ENCODE measurements around the gene HOXA2. TPM values are rescaled to one million over a fixed set of nuclear protein-coding genes. Genes with fewer than 3 reads are reported as not detected.

Gene HOXA2
- total and polyA plus RNA-seq, 2 of the 13 experiments (the other 11 are each of a cell fraction or from before 2014, with no cell fraction given), result 0.22 to 0.29 TPM

DNA sequence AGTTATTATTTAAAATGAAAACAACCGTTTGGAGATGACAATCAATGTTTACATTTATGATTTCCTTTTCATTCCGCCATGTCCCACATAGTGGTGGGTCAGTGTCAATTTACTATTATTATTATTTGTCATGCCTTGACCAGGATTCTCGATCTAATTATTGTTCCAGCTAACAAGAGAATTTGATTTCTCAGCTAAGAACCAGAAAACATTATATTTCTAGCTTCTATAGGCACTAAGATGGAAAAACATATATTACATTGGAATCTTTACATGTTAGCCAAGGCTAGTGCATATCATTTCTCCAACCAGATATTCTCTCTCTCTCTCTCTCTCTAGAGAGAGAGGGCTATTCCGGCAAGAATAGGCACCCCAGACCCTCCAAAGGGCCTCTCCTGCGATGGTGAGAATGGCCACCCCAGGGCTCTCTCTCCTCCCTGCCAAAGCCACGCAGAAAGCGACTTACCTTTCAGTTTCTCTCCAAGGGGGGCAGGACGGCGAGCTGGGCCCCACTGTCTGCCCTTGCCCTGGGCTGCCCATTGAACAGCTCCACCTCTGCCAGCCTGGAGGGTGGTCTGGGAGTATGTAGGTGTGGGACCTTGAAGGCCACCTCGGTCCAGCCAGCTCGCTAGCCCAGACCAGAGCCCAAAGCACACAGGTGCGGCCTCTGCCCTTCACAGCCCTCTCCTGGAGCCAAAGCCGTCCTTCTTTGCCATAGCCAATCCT, 47.5 kb upstream of the HOXA2 start (continued):
- no peak for TF ChIP-seq KIAA2018 (CRISPR knock-in tag; IDR thresholded peaks at IDR 0.05; ENCODE audit: borderline replicate concordance)
- TF ChIP-seq KMT2B (CRISPR knock-in tag; IDR thresholded peaks at IDR 0.05), result no peak
- TF ChIP-seq, protein P1, sequence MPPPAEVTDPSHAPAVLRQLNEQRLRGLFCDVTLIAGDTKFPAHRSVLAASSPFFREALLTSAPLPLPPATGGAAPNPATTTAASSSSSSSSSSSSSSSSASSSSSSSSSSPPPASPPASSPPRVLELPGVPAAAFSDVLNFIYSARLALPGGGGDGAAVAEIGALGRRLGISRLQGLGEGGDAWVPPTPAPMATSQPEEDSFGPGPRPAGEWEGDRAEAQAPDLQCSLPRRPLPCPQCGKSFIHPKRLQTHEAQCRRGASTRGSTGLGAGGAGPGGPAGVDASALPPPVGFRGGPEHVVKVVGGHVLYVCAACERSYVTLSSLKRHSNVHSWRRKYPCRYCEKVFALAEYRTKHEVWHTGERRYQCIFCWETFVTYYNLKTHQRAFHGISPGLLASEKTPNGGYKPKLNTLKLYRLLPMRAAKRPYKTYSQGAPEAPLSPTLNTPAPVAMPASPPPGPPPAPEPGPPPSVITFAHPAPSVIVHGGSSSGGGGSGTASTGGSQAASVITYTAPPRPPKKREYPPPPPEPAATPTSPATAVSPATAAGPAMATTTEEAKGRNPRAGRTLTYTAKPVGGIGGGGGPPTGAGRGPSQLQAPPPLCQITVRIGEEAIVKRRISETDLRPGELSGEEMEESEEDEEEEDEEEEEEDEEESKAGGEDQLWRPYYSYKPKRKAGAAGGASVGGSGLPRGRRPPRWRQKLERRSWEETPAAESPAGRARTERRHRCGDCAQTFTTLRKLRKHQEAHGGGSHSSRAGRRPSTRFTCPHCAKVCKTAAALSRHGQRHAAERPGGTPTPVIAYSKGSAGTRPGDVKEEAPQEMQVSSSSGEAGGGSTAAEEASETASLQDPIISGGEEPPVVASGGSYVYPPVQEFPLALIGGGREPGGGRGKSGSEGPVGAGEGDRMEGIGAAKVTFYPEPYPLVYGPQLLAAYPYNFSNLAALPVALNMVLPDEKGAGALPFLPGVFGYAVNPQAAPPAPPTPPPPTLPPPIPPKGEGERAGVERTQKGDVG (CRISPR knock-in tag; IDR thresholded peaks at IDR 0.05; ENCODE audit: borderline replicate concordance), result peak; percentile 12; the same call in 1 of the 2 replicates
- no peak for TF ChIP-seq MLLT10 (CRISPR knock-in tag; IDR thresholded peaks at IDR 0.05)
- TF ChIP-seq ZEB1 (IDR thresholded peaks at IDR 0.05; ENCODE audit: insufficient replicate concordance, low read depth), result no peak
- TF ChIP-seq, protein P2, sequence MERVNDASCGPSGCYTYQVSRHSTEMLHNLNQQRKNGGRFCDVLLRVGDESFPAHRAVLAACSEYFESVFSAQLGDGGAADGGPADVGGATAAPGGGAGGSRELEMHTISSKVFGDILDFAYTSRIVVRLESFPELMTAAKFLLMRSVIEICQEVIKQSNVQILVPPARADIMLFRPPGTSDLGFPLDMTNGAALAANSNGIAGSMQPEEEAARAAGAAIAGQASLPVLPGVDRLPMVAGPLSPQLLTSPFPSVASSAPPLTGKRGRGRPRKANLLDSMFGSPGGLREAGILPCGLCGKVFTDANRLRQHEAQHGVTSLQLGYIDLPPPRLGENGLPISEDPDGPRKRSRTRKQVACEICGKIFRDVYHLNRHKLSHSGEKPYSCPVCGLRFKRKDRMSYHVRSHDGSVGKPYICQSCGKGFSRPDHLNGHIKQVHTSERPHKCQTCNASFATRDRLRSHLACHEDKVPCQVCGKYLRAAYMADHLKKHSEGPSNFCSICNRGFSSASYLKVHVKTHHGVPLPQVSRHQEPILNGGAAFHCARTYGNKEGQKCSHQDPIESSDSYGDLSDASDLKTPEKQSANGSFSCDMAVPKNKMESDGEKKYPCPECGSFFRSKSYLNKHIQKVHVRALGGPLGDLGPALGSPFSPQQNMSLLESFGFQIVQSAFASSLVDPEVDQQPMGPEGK (CRISPR knock-in tag; IDR thresholded peaks at IDR 0.05), result 0 out of 2 replicates have a peak, but pooled peaks have one; percentile 3
- TF ChIP-seq ZBTB25 (CRISPR knock-in tag; IDR thresholded peaks at IDR 0.05), result no peak
- TF ChIP-seq RBFOX2 (IDR thresholded peaks at IDR 0.05; ENCODE audit: low read depth, low read length), result no peak
- no peak for TF ChIP-seq MBD4 (IDR thresholded peaks at IDR 0.05; ENCODE audit: borderline replicate concordance, low read length)
- no peak for TF ChIP-seq ZNF432 (CRISPR knock-in tag; IDR thresholded peaks at IDR 0.05; ENCODE audit: borderline replicate concordance)
- TF ChIP-seq ZNF83 (CRISPR knock-in tag; IDR thresholded peaks at IDR 0.05; ENCODE audit: borderline replicate concordance), result 0 out of 2 replicates have a peak, but pooled peaks have one; percentile 29

Measured in HepG2 (cell line).